PC-9 (cell line): Measurements from ENCODE around the gene SORCS2. TPM values are rescaled to one million over a fixed set of nuclear protein-coding genes. Genes with fewer than 3 reads are reported as not detected.
"Not testable (repeated sequence)": the region's sequence is repeated elsewhere in the genome, so short reads cannot be mapped to it uniquely, and the experiment has no call there.

Experiments
- BruUV-seq: library from RNA; stranded (reverse); fragments of 400-500 nt; replicated peaks from 2 replicates; lab custom pipeline; 2021; lab: Mats Ljungman, UMichigan
- CTCF ChIA-PET: fragments of 300-600 bp; sonication (Branson Sonifier 250); formaldehyde crosslinking; loops from one replicate; lab custom pipeline; 2022; ENCODE audit warnings: antibody characterized with exemption; lab: Charles Lee
- POLR2A ChIA-PET: fragments of 300-600 bp; sonication (Branson Sonifier 250); formaldehyde crosslinking; loops from one replicate; lab custom pipeline; 2022; ENCODE audit warnings: antibody characterized with exemption; ENCODE audit not compliant: unreplicated experiment; lab: Charles Lee
- DNase-seq, 2 experiments: peaks; one replicate each; pipeline versions ENCODE4 v3.0.0 to v3.0.0-alpha.2; 2015 to 2022; ENCODE audit warnings: mixed read lengths in 1 of 2
- H2AFZ ChIP-seq: fragments of 200-600 bp; sonication (generic); 2 replicates; pipeline ENCODE4 v1.8.1; 2017; ENCODE audit warnings: antibody characterized with exemption
- H3F3A ChIP-seq: fragments of 200-600 bp; sonication (generic); 2 replicates; pipeline ENCODE4 v1.8.1; 2017; ENCODE audit warnings: antibody characterized with exemption, mild to moderate bottlenecking, low read depth; ENCODE audit not compliant: insufficient read depth
- H3K27ac ChIP-seq: fragments of 200-600 bp; sonication (generic); 2 replicates; pipeline ENCODE4 v1.6.1; 2016; ENCODE audit warnings: mixed run types
- H3K27me3 ChIP-seq: fragments of 200-600 bp; sonication (generic); 2 replicates; pipeline ENCODE4 v1.6.1; 2016; ENCODE audit warnings: low read depth, mixed run types; ENCODE audit not compliant: insufficient read depth
- H3K36me3 ChIP-seq: fragments of 200-600 bp; sonication (generic); 2 replicates; pipeline ENCODE4 v1.6.1; 2016; ENCODE audit warnings: low read depth, mixed run types
- H3K4me1 ChIP-seq: fragments of 200-600 bp; sonication (generic); replicated peaks from 2 replicates; pipeline ENCODE4 v1.6.1; 2016; ENCODE audit warnings: mixed run types; ENCODE audit not compliant: insufficient read depth
- H3K4me2 ChIP-seq: fragments of 200-600 bp; sonication (generic); 2 replicates; pipeline ENCODE4 v1.6.1; 2017; ENCODE audit warnings: mixed run types
- H3K4me3 ChIP-seq: fragments of 200-600 bp; sonication (generic); 2 replicates; pipeline ENCODE4 v1.6.1; 2016; ENCODE audit warnings: mixed run types
- H3K79me2 ChIP-seq: fragments of 200-600 bp; sonication (generic); 2 replicates; pipeline ENCODE4 v1.6.1; 2017; ENCODE audit warnings: low read depth, mixed run types
- H3K9me2 ChIP-seq: fragments of 200-600 bp; sonication (generic); 2 replicates; pipeline ENCODE4 v1.8.1; 2017; ENCODE audit warnings: mild to moderate bottlenecking; ENCODE audit not compliant: insufficient read depth
- H3K9me3 ChIP-seq: fragments of 200-600 bp; sonication (generic); 2 replicates; pipeline ENCODE4 v1.8.1; 2016; ENCODE audit warnings: low read depth; ENCODE audit not compliant: insufficient read depth
- H4K20me1 ChIP-seq: fragments of 200-600 bp; sonication (generic); 2 replicates; pipeline ENCODE4 v1.8.1; 2017; ENCODE audit not compliant: insufficient read depth
- EZH2 ChIP-seq: fragments of 200-600 bp; sonication (generic); IDR thresholded peaks from 2 replicates; pipeline ENCODE4 v1.8.0; 2017; ENCODE audit warnings: antibody characterized with exemption, low read depth
- intact Hi-C: fragments of 100-400 bp; cut with micrococcal nuclease; formaldehyde crosslinking; loops from one replicate; pipeline ENCODE4 v1.10.0; 2022; ENCODE audit not compliant: unreplicated experiment
- total RNA-seq: library from RNA; stranded (reverse); gene quantifications from 2 replicates; pipeline ENCODE4 v1.2.3, GENCODE V29; 2021
- TF ChIP-seq, protein P1 (sequence below): fragments of 200-600 bp; sonication (generic); conservative IDR thresholded peaks from 2 replicates; pipeline ENCODE4 v1.6.1; 2017; ENCODE audit warnings: mixed run types, antibody characterized with exemption, mild to moderate bottlenecking, moderate library complexity

Gene SORCS2
- total RNA-seq, 1 experiment from 2014 or later = 25.8 TPM

DNA sequence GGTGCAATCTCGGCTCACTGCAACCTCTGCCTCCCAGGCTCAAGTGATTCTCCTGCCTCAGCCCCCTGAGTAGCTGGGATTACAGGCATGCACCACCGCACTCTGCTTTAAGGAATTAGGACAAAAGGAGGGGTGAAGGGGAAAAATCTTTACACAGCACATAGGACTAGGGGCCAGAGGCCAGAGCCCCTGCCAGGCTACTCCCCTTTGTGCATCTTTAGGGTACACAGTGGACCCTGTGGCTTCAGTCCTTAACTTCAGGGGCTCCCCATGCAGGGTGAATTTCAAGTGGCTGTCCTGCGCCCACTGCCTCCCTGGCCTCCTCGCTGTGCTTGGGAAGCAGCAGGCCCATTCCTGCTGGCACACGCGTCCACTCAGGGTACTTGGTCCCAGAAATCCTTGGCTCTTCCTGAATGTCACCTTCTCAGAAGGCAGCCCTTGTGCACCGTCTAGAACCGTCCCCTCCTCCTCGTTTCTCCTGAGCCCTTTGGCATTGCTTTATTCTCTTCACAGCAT, 381.3 kb downstream of the SORCS2 start:
- Histone ChIP-seq H3K4me2 (no peak overlapping the region), H2AFZ (no peak overlapping the region), H3K79me2 (no peaks in the 10 kb centered on the region), H3K36me3 (no peaks in the 10 kb centered on the region), H3K9me3 (peaks cover 4% of the 10 kb centered on the region; the same call in 1 of the 2 replicates), H3K27ac (no peak overlapping the region), H3K9me2 (no peaks in the 10 kb centered on the region), H3K27me3 (no peaks in the 10 kb centered on the region), H4K20me1 (no peaks in the 10 kb centered on the region), H3K4me3 (no peak overlapping the region), H3K4me1 (no peaks in the 10 kb centered on the region), H3F3A (no peaks in the 10 kb centered on the region)
- no peak for DNase-seq
- TF ChIP-seq EZH2 = no peak
- TF ChIP-seq, protein P1, sequence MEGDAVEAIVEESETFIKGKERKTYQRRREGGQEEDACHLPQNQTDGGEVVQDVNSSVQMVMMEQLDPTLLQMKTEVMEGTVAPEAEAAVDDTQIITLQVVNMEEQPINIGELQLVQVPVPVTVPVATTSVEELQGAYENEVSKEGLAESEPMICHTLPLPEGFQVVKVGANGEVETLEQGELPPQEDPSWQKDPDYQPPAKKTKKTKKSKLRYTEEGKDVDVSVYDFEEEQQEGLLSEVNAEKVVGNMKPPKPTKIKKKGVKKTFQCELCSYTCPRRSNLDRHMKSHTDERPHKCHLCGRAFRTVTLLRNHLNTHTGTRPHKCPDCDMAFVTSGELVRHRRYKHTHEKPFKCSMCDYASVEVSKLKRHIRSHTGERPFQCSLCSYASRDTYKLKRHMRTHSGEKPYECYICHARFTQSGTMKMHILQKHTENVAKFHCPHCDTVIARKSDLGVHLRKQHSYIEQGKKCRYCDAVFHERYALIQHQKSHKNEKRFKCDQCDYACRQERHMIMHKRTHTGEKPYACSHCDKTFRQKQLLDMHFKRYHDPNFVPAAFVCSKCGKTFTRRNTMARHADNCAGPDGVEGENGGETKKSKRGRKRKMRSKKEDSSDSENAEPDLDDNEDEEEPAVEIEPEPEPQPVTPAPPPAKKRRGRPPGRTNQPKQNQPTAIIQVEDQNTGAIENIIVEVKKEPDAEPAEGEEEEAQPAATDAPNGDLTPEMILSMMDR = no peak
- intact Hi-C loops = no loop called here
- BruUV-seq = no TSS peak
- CTCF ChIA-PET = no interaction called here
- POLR2A ChIA-PET = no interaction called here

DNA sequence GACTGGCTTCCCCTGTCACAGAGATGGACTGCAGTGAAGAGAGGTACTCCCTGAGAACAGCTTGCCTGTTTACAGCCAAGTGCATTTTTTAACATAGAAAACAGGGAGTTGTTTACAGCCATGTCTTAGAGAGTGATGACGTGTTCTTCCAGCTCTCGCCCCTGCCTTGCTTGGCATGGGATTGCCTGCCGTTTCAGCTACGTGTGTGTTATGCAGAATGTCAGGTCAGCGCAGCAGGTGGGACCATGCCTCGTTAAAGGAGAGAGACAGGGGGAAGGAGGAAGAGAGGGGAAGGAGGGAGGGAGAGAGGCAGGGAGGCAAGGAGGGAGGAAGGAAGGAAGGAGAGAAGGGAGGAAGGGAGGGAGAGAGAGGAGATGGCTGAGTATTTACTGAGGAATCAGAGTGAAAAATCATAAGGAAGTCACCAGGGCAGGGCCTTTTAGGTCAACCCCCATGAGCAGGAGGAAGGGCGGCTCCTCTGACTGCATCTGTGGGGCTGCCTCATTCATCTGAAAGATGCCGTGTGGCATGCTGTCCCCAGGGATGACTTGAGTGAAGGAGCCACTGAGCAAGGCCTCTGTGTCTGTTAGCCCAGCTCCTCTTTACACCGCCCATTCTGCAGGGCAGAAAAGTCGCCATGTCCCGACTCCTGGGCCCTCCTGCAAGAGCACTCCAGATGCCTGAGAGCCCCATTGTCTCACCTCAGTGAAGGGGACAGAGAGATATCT, 382.1 kb downstream of the SORCS2 start:
- Histone ChIP-seq H3K27ac (no peak overlapping the region), H3K4me1 (no peaks in the 10 kb centered on the region), H3K79me2 (no peaks in the 10 kb centered on the region), H2AFZ (no peak overlapping the region), H3K27me3 (no peaks in the 10 kb centered on the region), H3K9me3 (peaks cover 4% of the 10 kb centered on the region; the same call in 1 of the 2 replicates), H3K36me3 (no peaks in the 10 kb centered on the region), H3F3A (no peaks in the 10 kb centered on the region), H3K4me2 (no peak overlapping the region), H3K9me2 (no peaks in the 10 kb centered on the region), H4K20me1 (no peaks in the 10 kb centered on the region), H3K4me3 (no peak overlapping the region)
- no TSS peak for BruUV-seq
- CTCF ChIA-PET = no interaction called here
- POLR2A ChIA-PET = interaction anchor here (0.6 kb wide), 1 partner anchor 18 kb away, joined by 5 read pairs; no protein-coding TSS in a partner anchor
- intact Hi-C loops = no loop called here
- no peak for DNase-seq
- TF ChIP-seq, protein P1 = no peak
- no peak for TF ChIP-seq EZH2

DNA sequence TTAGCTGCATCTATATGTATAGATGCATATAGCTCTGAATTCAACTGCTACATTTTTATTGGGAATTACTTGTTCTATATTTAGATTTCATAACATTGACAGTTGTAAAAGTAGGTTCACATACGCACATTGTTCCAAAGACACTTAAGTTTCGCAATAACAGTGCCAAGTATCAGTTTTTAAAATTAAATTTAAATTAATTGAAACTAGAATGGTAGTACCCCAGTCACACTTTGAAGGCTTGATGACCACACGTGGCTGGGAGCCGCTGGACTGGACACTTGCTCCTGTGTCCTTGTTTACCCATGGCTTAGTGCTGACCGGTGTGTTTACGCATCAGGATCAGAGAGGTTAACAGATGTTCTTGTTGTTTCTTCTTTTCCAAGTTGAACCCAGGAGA, 383.1 kb downstream of the SORCS2 start:
- Histone ChIP-seq H3K79me2 (no peaks in the 10 kb centered on the region), H2AFZ (no peak overlapping the region), H3K9me2 (no peaks in the 10 kb centered on the region), H3K27ac (no peak overlapping the region), H3K9me3 (peaks cover 4% of the 10 kb centered on the region; the same call in 1 of the 2 replicates), H3K27me3 (no peaks in the 10 kb centered on the region), H3F3A (no peaks in the 10 kb centered on the region), H4K20me1 (no peaks in the 10 kb centered on the region), H3K4me2 (no peak overlapping the region), H3K4me1 (no peaks in the 10 kb centered on the region), H3K36me3 (no peaks in the 10 kb centered on the region), H3K4me3 (no peak overlapping the region)
- ChIA-PET POLR2A (interaction anchor here (0.6 kb wide), 1 partner anchor 17 kb away, joined by 5 read pairs; no protein-coding TSS in a partner anchor), CTCF (interaction anchor here (0.6 kb wide), 1 partner anchor 66 kb away, joined by 3 read pairs; no protein-coding TSS in a partner anchor)
- intact Hi-C loops = no loop called here
- DNase-seq = no peak
- BruUV-seq = no TSS peak
- TF ChIP-seq EZH2 = no peak
- TF ChIP-seq, protein P1 = no peak

DNA sequence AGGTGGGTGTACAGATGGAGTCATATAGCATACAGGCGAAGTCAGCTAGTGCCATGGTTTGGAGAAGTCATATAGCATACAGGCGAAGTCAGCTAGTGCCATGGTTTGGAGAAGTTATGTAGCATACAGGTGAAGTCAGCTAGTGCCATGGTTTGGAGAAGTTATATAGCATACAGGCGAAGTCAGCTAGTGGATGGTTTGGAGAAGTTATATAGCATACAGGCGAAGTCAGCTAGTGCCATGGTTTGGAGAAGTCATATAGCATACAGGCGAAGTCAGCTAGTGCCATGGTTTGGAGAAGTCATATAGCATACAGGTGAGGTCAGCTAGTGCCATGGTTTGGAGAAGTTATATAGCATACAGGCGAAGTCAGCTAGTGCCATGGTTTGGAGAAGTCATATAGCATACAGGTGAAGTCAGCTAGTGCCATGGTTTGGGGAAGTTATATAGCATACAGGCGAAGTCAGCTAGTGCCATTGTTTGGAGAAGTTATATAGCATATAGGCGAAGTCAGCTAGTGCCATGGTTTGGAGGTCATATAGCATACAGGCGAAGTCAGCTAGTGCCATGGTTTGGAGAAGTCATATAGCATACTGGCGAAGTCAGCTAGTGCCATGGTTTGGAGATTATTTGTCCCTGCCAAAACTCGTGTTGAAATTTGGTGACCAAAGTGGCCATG, 385.2 kb downstream of the SORCS2 start:
- DNase-seq, H3K27me3 ChIP-seq, H3K36me3 ChIP-seq, H3K4me1 ChIP-seq, H3K9me3 ChIP-seq, CTCF ChIA-PET, H4K20me1 ChIP-seq, H3F3A ChIP-seq, intact Hi-C loops, BruUV-seq, H3K9me2 ChIP-seq, H3K27ac ChIP-seq, H3K4me3 ChIP-seq, H2AFZ ChIP-seq, POLR2A ChIA-PET, H3K79me2 ChIP-seq, H3K4me2 ChIP-seq: not testable (repeated sequence)
